ENCODE data around the gene TAF15.

The TAF15 gene

GRCh38 chr17:35769895-35770486, 39.3 kb upstream of the TAF15 start:
- no peaks in the 10 kb centered on the region for H3K27me3 ChIP-seq (ENCODE audit: insufficient read depth, low read depth, severe bottlenecking)
- peak; percentile 32 for TF ChIP-seq CTCF (IDR thresholded peaks at IDR 0.05; ENCODE audit: low read depth, low read length)
- no peak for DNase-seq
- H3K36me3 ChIP-seq, result no peaks in the 10 kb centered on the region
- no peaks in the 10 kb centered on the region for H3K9me3 ChIP-seq (ENCODE audit: severe bottlenecking)
- no peak overlapping the region for H3K4me3 ChIP-seq (ENCODE audit: low read depth, low read length)
- no peak overlapping the region for H3K27ac ChIP-seq

DNA sequence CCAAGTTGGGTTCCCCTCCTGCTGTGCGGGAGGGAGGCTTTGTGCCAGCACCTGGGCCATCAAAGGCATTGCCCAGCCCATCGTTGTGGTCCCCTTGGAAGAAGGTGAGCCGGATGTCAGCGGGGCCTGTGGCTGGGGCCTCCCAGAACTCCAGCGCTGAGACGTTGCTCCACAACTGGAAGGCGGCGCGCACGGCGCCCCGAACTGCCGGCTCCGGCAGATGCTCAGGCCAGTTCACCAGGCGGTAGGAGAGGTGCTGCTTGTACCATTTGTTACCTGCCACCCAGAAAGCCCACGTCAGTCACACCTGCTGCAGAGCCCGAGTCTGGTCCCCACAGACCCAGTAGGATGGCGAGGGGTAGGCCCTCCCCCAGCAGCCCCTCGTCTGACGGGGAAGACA, 36.2 kb upstream of the TAF15 start:
- no peak for TF ChIP-seq CTCF (IDR thresholded peaks at IDR 0.05; ENCODE audit: low read depth, low read length)
- Histone ChIP-seq H3K4me3 (ENCODE audit: low read depth, low read length) (no peak overlapping the region), H3K27ac (no peak overlapping the region), H3K36me3 (no peaks in the 10 kb centered on the region), H3K9me3 (ENCODE audit: severe bottlenecking) (no peaks in the 10 kb centered on the region), H3K27me3 (ENCODE audit: insufficient read depth, low read depth, severe bottlenecking) (no peaks in the 10 kb centered on the region)
- no peak for DNase-seq

GRCh38 chr17:35773679-35774425, 35.4 kb upstream of the TAF15 start:
- Histone ChIP-seq H3K27ac (no peak overlapping the region), H3K36me3 (no peaks in the 10 kb centered on the region)
- no peak for TF ChIP-seq CTCF (IDR thresholded peaks at IDR 0.05; ENCODE audit: low read depth, low read length)

DNA sequence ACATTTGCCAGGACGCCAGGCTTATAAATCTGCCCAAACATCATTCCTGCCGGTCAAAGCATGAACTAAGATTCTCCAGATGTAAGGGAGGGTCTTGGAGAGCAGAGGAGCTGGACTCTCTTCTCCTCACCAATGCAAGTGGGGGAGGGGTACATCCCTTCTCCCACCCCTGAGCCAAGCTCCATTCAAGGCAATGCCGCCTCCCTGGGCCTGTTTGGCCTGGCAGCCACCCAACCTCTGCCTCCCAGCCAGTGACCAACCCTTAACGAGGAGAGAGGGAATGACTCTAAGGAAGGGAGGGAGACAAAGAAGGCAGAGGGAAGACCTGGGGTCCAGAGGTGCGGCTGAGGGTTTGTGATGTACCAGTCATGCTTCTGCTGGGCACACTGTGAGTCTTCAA, 34.8 kb upstream of the TAF15 start:
- Histone ChIP-seq H3K36me3 (no peaks in the 10 kb centered on the region), H3K27ac (no peak overlapping the region), H3K4me3 (ENCODE audit: low read depth, low read length) (no peak overlapping the region), H3K9me3 (ENCODE audit: severe bottlenecking) (no peaks in the 10 kb centered on the region), H3K27me3 (ENCODE audit: insufficient read depth, low read depth, severe bottlenecking) (no peaks in the 10 kb centered on the region)
- TF ChIP-seq CTCF (IDR thresholded peaks at IDR 0.05; ENCODE audit: low read depth, low read length), result no peak
- DNase-seq, result no peak

More at GRCh38 chr17:35773679-35774425, 35.4 kb upstream of the TAF15 start:
- H3K27me3 ChIP-seq (ENCODE audit: insufficient read depth, low read depth, severe bottlenecking), result no peaks in the 10 kb centered on the region
- DNase-seq, result no peak
- no peaks in the 10 kb centered on the region for H3K9me3 ChIP-seq (ENCODE audit: severe bottlenecking)
- H3K4me3 ChIP-seq (ENCODE audit: low read depth, low read length), result no peak overlapping the region

- no peaks in the 10 kb centered on the region for H3K27me3 ChIP-seq (ENCODE audit: insufficient read depth, low read depth, severe bottlenecking)
- H3K36me3 ChIP-seq, result no peaks in the 10 kb centered on the region
- no peak overlapping the region for H3K4me3 ChIP-seq (ENCODE audit: low read depth, low read length)
- H3K9me3 ChIP-seq (ENCODE audit: severe bottlenecking), result no peaks in the 10 kb centered on the region
- no peak overlapping the region for H3K27ac ChIP-seq
- no peak for DNase-seq
- TF ChIP-seq CTCF (IDR thresholded peaks at IDR 0.05; ENCODE audit: low read depth, low read length), result no peak
Measured at GRCh38 chr17:35775039-35775438, 34.2 kb upstream of the TAF15 start.

Data from WERI-Rb-1 (cell line).